G401.6 (cell line): ENCODE results near the gene MAP7.
"Not testable (repeated sequence)": the region's sequence is repeated elsewhere in the genome, so short reads cannot be mapped to it uniquely, and the experiment has no call there.

Experiments
- FAIRE-seq: peaks from 2 replicates; lab custom pipeline; 2012; peaks lifted over from hg19 to GRCh38; lab: Jason Lieb, UNC

Gene MAP7

GRCh38 chr6:136466777-136467176 lies 83.4 kb downstream of the MAP7 start:
- FAIRE-seq: no peak

- no peak for FAIRE-seq
Observed at GRCh38 chr6:136465766-136466303, 84.4 kb downstream of the MAP7 start.

DNA sequence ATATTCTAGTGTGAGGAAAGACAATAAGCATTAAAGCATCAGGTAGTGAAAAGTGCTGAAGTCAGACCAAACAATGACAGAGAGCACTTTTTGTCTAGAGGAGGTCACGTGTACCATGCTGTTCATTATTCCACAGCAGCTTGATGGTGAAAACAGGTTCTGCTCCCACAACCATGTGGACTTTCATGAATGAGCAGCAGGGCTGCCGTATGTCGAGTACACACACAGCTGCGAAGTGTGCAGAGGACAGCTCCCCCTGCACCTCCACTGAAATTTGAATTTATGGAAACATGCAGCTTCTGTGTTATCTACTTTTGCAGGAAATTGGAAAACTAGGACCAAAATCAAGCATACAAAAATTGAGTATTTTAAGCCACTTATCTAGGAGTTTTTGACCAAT lies 85.3 kb downstream of the MAP7 start:
- FAIRE-seq: no peak

DNA sequence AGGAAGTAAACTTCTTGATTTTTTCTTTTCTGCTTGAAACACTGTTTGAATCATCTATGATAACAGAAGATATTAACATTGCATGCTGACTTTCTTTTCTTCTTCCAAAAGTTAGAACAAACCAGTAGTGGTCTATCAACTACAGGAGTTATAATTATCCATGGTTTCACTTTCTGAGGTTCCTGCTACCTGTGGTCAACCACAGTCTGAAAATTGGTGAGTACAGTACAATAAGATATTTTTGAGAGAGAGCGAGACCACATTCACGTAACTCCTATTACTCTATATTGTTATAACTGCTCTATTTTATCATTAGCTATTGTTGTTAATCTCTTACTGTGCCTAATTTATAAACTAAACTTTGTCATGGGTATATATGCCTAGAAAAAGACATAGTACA lies 86.1 kb downstream of the MAP7 start:
- FAIRE-seq: no peak

DNA sequence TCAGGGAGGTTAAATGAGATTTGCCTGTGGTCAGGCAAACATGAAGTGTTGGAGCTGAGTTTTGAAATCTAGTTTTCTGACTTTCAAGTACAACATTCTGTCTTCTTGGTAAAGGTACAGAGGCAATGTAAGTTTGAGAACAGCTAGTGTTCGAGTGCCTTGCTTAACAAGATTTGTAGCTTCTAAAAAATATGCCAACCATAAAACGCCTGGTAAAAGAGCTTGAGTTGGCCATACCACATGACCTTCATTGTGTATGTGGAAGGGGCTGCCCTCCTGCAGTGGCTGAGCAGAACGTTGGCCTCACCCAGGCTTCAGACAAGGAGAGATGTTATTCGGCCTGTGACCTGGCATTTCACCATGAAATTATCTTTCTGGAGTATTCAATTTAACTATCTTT lies 86.5 kb downstream of the MAP7 start:
- no peak for FAIRE-seq

GRCh38 chr6:136446579-136447187 lies 103.5 kb downstream of the MAP7 start:
- no peak for FAIRE-seq

DNA sequence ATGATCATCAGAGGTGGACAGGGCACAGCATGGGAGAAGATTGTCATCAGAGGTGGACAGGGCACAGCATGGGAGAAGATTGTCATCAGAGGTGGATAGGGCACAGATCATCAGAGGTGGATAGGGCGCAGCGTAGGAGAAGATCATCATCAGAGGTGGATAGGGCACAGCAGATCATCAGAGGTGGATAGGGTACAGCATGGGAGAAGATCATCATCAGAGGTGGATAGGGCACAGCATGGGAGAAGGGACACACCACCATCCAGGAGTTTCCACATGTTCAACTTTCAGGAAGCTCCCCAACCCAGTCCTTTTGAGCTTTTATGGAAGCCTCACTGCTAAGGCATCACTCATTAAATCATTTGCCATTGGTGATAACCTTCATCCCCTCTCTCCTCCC lies 104.1 kb downstream of the MAP7 start:
- no peak for FAIRE-seq

GRCh38 chr6:136445063-136445462 lies 105.2 kb downstream of the MAP7 start:
- no peak for FAIRE-seq

- no peak for FAIRE-seq
Observed at GRCh38 chr6:136440203-136440602, 110.0 kb downstream of the MAP7 start.

DNA sequence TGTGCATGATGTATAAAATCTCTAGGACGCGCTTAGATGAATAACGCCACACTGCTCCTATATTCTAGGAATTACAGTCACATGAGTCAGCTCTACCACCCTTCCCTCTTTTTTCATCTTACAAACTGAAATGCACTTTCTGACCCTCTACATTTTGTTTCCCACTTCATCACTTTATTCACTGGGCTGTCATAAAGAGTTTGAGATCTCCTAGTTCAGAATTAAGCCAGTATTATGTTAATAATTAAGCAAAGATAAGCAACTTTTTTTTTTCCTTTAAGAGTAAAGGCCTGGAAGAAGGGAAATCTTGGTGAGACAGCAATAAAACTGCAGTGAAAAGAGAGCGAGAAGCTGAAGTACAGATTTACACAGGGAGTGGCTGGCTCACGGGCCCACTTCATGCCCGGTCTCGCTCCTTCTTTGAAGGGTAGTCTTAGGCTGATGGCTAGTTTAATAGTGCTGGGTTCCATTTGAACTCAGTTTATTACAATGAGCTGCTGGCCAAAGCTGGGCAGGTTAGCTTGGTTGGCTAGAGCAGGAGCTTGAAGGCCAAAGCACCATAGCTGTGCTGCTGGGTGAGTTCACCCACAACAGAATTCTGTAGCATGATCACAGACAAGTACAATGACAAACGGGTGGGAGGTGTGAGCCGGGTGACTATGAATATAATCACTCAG lies 110.6 kb downstream of the MAP7 start:
- no peak for FAIRE-seq

GRCh38 chr6:136438441-136438840 lies 111.8 kb downstream of the MAP7 start:
- FAIRE-seq: no peak

DNA sequence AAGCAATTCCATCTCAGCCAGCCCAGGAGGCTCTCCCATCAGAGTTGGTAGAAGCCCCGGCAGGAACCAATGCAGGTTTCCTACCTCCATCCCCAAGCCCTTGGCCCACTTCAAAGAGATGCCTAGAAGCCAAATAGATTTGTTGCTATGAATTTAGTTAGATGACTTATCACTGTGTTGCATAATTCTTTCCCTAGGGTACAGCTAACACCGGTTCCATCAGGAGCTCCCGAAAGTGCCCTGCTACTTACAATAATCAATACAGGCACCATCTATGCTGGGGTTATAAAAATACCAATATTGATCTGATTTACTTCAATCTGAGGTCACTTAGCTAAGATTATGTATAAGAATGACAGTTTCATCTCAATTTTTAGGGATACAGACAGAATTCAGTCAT lies 113.0 kb downstream of the MAP7 start:
- FAIRE-seq: no peak

DNA sequence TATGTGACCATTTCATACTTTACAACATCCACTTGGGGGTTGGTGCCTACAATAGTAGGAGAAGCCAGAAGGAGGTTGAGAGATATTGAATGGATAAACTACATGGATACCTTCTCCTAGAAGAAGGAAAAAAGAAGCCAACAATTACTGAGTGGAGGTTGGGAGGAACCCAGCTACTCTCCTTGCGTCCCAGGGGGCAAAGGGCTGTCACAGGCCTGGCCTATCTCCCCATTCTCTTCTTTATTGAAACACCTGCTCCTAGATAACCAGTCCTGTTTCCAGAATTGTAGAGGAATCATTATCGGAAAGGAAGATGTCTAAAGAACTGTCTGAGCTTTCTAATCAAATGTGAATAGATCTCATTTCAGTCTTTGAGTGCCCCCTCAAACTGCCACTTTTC lies 115.1 kb downstream of the MAP7 start:
- FAIRE-seq: no peak

DNA sequence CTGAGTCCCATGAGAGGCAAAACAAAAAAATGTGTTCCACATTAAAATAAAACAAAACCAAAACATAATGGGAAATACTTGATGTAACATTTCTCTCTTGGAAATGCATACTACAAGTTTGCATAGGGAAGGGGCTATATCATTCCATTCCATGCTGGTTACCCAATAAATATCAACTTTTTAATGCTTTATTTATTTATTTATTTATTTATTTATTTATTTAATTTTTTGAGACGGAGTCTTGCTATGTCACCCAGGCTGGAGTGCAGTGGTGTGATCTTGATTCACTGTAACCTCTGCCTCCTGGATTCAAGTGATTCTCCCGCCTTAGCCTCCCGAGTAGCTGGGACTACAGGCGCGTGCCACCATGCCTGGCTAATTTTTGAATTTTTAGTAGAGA lies 118.9 kb downstream of the MAP7 start:
- not testable (repeated sequence) for FAIRE-seq

- no peak for FAIRE-seq
Observed at GRCh38 chr6:136429264-136430065, 120.8 kb downstream of the MAP7 start.

DNA sequence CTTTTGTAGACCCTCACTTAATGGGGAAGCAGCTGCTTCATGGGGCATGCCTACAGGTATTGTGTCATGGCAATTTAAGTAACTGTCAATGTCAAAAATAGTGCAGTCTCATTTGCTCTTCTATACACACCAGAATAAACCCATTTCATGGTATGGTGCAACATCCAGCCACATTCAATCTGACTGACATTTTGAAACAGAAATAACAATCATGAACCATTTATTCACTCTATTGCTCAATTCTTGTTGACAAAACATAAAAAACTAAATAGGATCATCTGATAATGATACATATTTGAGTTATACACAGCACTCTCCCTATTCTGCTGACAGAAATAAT lies 122.9 kb downstream of the MAP7 start:
- FAIRE-seq: no peak

DNA sequence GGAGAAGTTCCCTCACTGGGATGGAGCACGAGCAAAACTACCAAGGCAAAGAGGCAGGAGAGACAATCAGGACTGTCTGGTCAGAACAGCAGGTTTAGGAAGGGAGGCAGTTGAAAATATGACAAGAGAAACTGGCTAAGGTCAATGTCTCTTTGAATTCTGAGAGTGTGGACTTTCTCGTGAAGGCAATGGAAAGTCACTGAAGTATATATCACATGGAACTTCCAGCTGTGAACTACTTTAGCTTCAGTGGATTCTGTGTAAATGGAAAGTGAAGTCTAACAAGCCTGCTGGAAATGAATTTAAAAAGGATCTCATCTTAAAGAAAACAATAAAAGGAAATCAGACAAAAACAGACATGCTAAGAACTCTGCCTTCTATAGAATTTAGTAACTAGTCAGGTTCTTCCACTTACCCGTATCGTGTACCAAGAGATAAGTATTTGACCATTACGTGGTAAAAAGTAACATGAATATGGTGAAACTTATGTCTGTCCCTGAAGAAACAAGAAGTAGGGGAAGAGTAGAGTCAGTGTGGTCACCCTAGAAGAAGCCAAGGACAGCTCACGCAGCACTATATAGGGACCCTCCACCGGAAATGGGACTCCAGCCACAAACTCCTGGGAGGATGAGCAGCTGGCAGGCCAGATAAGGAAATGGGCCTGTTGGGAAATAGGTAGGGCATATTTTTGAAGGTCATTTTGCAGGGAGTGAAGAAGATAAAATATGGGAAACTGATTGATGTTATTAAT lies 123.4 kb downstream of the MAP7 start:
- no peak for FAIRE-seq

DNA sequence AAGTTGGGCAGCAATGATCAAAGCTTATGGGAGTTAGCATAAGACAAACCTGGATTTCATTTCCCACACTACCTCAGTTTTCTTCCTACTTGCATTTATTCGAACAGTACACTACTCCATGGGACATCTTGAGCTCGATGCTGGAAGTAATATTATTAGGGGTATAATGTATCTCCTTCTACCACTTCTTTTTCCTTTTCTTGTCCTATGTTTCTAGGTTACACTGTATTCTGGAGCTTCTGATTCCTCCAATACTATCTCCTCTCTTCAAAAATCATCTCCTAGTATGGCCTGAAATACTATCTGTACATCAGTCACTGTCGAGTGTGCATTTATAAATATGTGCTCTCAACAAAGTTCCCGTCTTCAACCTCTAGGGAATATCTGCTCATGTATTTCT lies 124.4 kb downstream of the MAP7 start:
- no peak for FAIRE-seq

DNA sequence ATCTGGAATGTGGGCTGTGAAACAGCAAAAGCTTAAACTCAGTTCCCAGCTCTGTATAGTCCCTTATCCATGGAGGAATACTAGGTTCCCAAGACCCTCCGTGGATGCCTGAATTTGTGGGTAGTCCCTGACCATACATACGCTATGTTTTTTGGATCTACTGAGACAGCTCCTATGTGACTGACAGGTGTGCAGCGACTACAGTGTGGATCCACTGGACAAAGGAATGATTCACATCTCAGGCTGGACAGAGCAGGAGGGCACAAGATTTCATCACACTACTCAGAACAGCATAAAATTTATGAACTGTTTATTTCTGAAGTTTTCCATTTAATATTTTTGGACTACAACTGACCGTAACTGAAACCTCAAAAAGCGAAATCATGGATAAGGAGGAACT lies 125.3 kb downstream of the MAP7 start:
- FAIRE-seq: no peak

- FAIRE-seq: no peak
Observed at GRCh38 chr6:136424450-136424849, 125.8 kb downstream of the MAP7 start.

DNA sequence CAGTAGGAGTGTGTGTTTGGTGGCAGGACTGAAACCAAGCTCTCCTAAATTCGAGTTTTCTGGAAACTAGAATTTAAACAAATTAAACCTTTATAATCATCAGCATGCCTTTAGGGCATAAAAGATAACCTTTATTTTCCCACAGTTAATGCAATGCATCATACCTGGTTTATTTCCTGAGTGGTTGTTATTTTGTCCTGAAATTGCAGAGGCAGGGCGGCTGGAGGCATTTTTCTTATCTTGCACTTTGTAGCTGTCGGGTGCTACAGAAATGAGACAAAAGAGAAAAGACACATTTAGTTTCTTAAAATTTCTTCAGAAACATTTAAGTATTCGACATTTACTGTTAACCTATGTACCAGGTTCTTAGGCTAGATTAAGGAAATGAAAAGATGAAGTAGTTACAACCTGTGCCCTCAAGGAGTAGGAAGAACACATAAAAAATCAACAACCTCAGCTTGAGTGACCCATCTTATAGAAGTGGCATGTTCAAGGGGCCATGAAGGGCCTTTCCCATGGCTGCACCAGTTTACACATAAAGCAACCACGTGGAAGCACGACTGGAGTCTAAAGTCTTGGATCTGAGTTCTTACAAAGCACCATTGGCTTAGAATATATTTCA lies 128.6 kb downstream of the MAP7 start:
- FAIRE-seq: no peak

DNA sequence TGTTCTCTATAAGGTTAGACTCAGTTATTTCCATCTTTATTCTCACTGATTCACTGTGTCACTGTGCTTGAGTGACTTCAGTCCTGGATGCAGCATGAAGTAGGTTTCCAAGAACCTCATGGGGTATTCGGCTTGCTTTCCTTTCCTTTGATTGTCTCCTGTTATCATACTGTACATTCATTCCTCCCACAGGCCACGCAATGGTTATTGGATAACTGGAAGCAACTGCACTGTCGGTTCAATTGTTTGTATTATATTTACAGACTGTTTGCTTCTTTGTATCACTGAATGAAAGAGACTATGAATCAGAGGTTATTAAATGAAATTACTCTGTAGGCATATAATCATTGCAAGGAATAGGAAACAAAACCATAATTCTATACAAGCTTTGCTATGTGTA lies 129.4 kb downstream of the MAP7 start:
- no peak for FAIRE-seq
